ENCODE measurements around the gene FBXW7. TPM values are rescaled to one million over a fixed set of nuclear protein-coding genes. Genes with fewer than 3 reads are reported as not detected.

The FBXW7 gene
- total RNA-seq, 1 experiment from 2014 or later: 27.1 TPM

GRCh38 chr4:152293527-152293926 is 242.4 kb downstream of the FBXW7 start:
- Mint-ChIP-seq H3K27ac (no peak overlapping the region), H3K27me3 (ENCODE audit: low read depth) (no peaks in the 10 kb centered on the region; the same call in 1 of the 2 replicates)
- no CpG with 5 or more reads among the region's 5 CpGs for WGBS (ENCODE audit: extremely low coverage, insufficient read length, low lambda C conversion rate)

More at GRCh38 chr4:152293527-152293926, 242.4 kb downstream of the FBXW7 start:
- Histone ChIP-seq H3K27ac (ENCODE audit: insufficient read length, low read depth, low read length) (no peak overlapping the region), H2BK20ac (ENCODE audit: low read depth, low read length, poor library complexity, severe bottlenecking) (no peak overlapping the region), H3K23ac (ENCODE audit: insufficient read length, low read depth, low read length) (no peak overlapping the region), H4K91ac (ENCODE audit: insufficient read length, low read depth, low read length) (no peak overlapping the region), H3K79me1 (ENCODE audit: insufficient read depth, low read depth, low read length, poor library complexity, severe bottlenecking) (no peaks in the 10 kb centered on the region), H3K18ac (ENCODE audit: insufficient read length, low read depth, low read length) (no peak overlapping the region), H2BK5ac (ENCODE audit: insufficient read length, low read length) (no peak overlapping the region), H2BK15ac (ENCODE audit: low read depth, low read length) (no peak overlapping the region), H3K9me3 (ENCODE audit: control insufficient read depth, low read depth, low read length) (no peaks in the 10 kb centered on the region), H3K4me2 (ENCODE audit: insufficient read depth, insufficient read length, low read length) (no peak overlapping the region), H2BK120ac (ENCODE audit: low read depth, low read length, poor library complexity, severe bottlenecking) (no peak overlapping the region), H3K23me2 (ENCODE audit: insufficient read length, low read depth, low read length, poor library complexity, severe bottlenecking) (no peaks in the 10 kb centered on the region), H3T11ph (ENCODE audit: low read length) (no peak overlapping the region), H3K14ac (ENCODE audit: insufficient read depth, low read length) (no peak overlapping the region), H4K20me1 (ENCODE audit: control insufficient read depth, insufficient read depth, insufficient read length) (no peaks in the 10 kb centered on the region), H3K56ac (ENCODE audit: insufficient read length, low read depth, low read length) (no peak overlapping the region), H3K79me2 (ENCODE audit: insufficient read depth, low read length) (no peaks in the 10 kb centered on the region), H2AK5ac (ENCODE audit: insufficient read length, low read length) (no peak overlapping the region), H2AFZ (ENCODE audit: low read length) (no peak overlapping the region), H3K4me1 (ENCODE audit: insufficient read depth, low read length) (no peaks in the 10 kb centered on the region), H4K5ac (ENCODE audit: insufficient read length, low read depth, low read length) (no peak overlapping the region), H3K27me3 (ENCODE audit: insufficient read depth, low read length) (no peaks in the 10 kb centered on the region), H3K4ac (ENCODE audit: low read depth, low read length) (no peak overlapping the region), H2BK12ac (ENCODE audit: insufficient read length, low read depth, low read length) (no peak overlapping the region), H3K9ac (ENCODE audit: extremely low read depth, insufficient read length, low read length) (no peak overlapping the region), H4K8ac (replicated peaks; ENCODE audit: insufficient read length, low read depth, low read length) (no peak overlapping the region)
- no peak for TF ChIP-seq CTCF (conservative IDR thresholded peaks at IDR 0.05)
- H3K9me3 Mint-ChIP-seq: no peaks in the 10 kb centered on the region
- peaks cover 9 to 21% of the 10 kb centered on the region in 2 experiments for H3K4me1 Mint-ChIP-seq
- no peak for DNase-seq
- no peaks in the 10 kb centered on the region for H3K36me3 Mint-ChIP-seq (ENCODE audit: insufficient read depth in 1 of 3, low read depth in 3 of 3)
- no peak overlapping the region for H3K4me3 Mint-ChIP-seq
